Parathyroid adenoma (tissue), 2 donors: ENCODE results near the gene PTPRF.

Experiments
- H2AFZ ChIP-seq: fragments of 300-600 bp; sonication (generic); one replicate; pipeline ENCODE4 v1.7.0; 2017; ENCODE audit warnings: antibody characterized with exemption, mild to moderate bottlenecking
- H3K27ac ChIP-seq: fragments of 300-600 bp; sonication (generic); one replicate; pipeline ENCODE4 v1.7.0; 2017
- H3K27me3 ChIP-seq: fragments of 300-600 bp; sonication (generic); one replicate; pipeline ENCODE4 v1.7.0; 2017; ENCODE audit warnings: low read length; ENCODE audit not compliant: control insufficient read depth, insufficient read depth
- H3K36me3 ChIP-seq: fragments of 300-600 bp; sonication (generic); one replicate; pipeline ENCODE4 v1.7.0; 2017; ENCODE audit warnings: low read length; ENCODE audit not compliant: control insufficient read depth, insufficient read depth
- H3K4me1 ChIP-seq: fragments of 300-600 bp; sonication (generic); one replicate; pipeline ENCODE4 v1.7.0; 2017; ENCODE audit warnings: control low read depth
- H3K4me2 ChIP-seq: fragments of 300-600 bp; sonication (generic); one replicate; pipeline ENCODE4 v1.7.0; 2017; ENCODE audit warnings: low read length
- H3K4me3 ChIP-seq: fragments of 300-600 bp; sonication (generic); one replicate; pipeline ENCODE4 v1.7.0; 2017; ENCODE audit warnings: low read depth, low read length
- H3K79me2 ChIP-seq: fragments of 300-600 bp; sonication (generic); one replicate; pipeline ENCODE4 v1.7.0; 2017; ENCODE audit warnings: control low read depth
- H3K9ac ChIP-seq: fragments of 300-600 bp; sonication (generic); one replicate; pipeline ENCODE4 v1.7.0; 2017; ENCODE audit warnings: mild to moderate bottlenecking
- H3K9me3 ChIP-seq: fragments of 300-600 bp; sonication (generic); one replicate; pipeline ENCODE4 v1.7.0; 2017; ENCODE audit warnings: low read length; ENCODE audit not compliant: control insufficient read depth
- TF ChIP-seq, protein P1 (sequence below): fragments of 300-600 bp; sonication (generic); IDR thresholded peaks from one replicate; pipeline ENCODE4 v1.7.0; 2017; ENCODE audit warnings: antibody characterized with exemption, mild to moderate bottlenecking
- donor health status: primary hyperparathyroidism.

The PTPRF gene

DNA sequence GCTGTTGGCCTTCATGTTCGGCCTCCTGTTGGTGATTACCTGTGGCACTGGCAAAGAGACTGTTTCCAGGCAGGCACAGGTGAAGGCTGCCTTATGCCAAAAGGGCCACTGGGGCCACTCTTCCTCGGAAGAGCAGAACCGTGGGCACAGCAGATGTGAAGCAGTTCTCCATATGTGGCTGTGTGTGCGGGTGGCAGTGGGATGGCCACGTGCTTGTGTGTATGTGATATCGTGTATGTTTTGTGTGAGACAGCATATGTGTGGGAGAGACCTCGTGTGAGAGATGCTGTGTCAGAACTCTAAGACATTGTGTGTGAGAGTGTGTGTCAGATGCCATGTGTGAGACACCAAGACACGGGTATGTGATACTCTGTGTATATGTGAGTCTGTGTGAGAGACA, 65.9 kb downstream of the PTPRF start:
- Histone ChIP-seq H3K4me3 (no peak overlapping the region), H3K4me1 (peaks cover 3% of the 10 kb centered on the region), H3K9me3 (no peaks in the 10 kb centered on the region), H3K4me2 (no peak overlapping the region), H2AFZ (no peak overlapping the region), H3K27ac (no peak overlapping the region), H3K9ac (no peak overlapping the region), H3K36me3 (no peaks in the 10 kb centered on the region), H3K79me2 (no peaks in the 10 kb centered on the region), H3K27me3 (no peaks in the 10 kb centered on the region)
- TF ChIP-seq, protein P1, sequence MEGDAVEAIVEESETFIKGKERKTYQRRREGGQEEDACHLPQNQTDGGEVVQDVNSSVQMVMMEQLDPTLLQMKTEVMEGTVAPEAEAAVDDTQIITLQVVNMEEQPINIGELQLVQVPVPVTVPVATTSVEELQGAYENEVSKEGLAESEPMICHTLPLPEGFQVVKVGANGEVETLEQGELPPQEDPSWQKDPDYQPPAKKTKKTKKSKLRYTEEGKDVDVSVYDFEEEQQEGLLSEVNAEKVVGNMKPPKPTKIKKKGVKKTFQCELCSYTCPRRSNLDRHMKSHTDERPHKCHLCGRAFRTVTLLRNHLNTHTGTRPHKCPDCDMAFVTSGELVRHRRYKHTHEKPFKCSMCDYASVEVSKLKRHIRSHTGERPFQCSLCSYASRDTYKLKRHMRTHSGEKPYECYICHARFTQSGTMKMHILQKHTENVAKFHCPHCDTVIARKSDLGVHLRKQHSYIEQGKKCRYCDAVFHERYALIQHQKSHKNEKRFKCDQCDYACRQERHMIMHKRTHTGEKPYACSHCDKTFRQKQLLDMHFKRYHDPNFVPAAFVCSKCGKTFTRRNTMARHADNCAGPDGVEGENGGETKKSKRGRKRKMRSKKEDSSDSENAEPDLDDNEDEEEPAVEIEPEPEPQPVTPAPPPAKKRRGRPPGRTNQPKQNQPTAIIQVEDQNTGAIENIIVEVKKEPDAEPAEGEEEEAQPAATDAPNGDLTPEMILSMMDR = no peak

DNA sequence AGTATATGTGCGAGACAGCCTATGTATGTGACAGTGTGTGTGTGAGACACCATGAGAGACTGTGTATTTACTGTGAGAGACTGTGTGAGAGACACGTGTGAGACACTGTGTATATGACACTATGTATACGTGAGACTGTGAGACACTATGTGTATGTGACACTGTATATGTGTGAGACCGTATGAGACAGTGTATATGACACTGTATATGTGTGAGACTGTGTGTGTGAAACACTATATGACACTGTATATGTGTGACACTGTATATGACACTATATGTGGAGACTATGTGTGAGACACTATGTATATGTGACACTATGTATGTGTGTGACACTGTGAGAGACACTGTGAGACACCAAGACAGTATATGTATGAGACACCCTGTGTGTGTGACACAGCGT, 66.3 kb downstream of the PTPRF start:
- H3K4me2 ChIP-seq = no peak overlapping the region
- no peaks in the 10 kb centered on the region for H3K27me3 ChIP-seq
- H3K4me1 ChIP-seq = peaks cover 3% of the 10 kb centered on the region
- no peaks in the 10 kb centered on the region for H3K36me3 ChIP-seq
- no peak overlapping the region for H3K9ac ChIP-seq
- no peak overlapping the region for H3K27ac ChIP-seq
- TF ChIP-seq, protein P1 = no peak
- H3K9me3 ChIP-seq = no peaks in the 10 kb centered on the region
- H3K79me2 ChIP-seq = no peaks in the 10 kb centered on the region
- H3K4me3 ChIP-seq = no peak overlapping the region
- no peak overlapping the region for H2AFZ ChIP-seq

DNA sequence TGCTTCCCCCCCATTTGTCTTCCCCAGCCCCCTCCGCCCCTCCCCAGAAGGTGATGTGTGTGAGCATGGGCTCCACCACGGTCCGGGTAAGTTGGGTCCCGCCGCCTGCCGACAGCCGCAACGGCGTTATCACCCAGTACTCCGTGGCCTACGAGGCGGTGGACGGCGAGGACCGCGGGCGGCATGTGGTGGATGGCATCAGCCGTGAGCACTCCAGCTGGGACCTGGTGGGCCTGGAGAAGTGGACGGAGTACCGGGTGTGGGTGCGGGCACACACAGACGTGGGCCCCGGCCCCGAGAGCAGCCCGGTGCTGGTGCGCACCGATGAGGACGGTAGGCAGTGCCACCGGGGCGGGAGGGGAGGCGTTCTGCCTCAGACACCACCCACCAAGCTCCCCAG, 67.0 kb downstream of the PTPRF start:
- Histone ChIP-seq H3K4me3 (no peak overlapping the region), H3K27me3 (no peaks in the 10 kb centered on the region), H3K4me1 (peaks cover 3% of the 10 kb centered on the region), H3K9ac (no peak overlapping the region), H3K79me2 (no peaks in the 10 kb centered on the region), H3K9me3 (no peaks in the 10 kb centered on the region), H2AFZ (no peak overlapping the region), H3K4me2 (no peak overlapping the region), H3K27ac (no peak overlapping the region), H3K36me3 (no peaks in the 10 kb centered on the region)
- TF ChIP-seq, protein P1 = no peak

DNA sequence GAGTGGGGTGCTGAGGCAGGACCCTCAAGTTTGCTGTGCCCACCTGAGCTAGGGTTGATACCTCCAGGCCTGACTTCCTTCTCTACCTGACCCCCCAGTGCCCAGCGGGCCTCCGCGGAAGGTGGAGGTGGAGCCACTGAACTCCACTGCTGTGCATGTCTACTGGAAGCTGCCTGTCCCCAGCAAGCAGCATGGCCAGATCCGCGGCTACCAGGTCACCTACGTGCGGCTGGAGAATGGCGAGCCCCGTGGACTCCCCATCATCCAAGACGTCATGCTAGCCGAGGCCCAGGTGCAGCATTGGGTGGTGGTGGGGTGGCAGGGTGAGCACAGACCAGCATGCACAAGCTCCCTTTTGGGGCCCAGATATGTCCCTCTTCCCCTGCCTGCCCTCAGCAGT, 67.9 kb downstream of the PTPRF start:
- no peaks in the 10 kb centered on the region for H3K79me2 ChIP-seq

More for the DNA sequence above, 67.9 kb downstream of the PTPRF start:
- H3K9ac ChIP-seq = no peak overlapping the region
- H3K27ac ChIP-seq = no peak overlapping the region
- no peak overlapping the region for H3K4me2 ChIP-seq
- H3K4me3 ChIP-seq = no peak overlapping the region
- peaks cover 3% of the 10 kb centered on the region for H3K4me1 ChIP-seq
- no peaks in the 10 kb centered on the region for H3K36me3 ChIP-seq
- no peaks in the 10 kb centered on the region for H3K9me3 ChIP-seq
- no peaks in the 10 kb centered on the region for H3K27me3 ChIP-seq
- TF ChIP-seq, protein P1 = no peak
- no peak overlapping the region for H2AFZ ChIP-seq
